GM21447 (cell line): ENCODE data around the gene INPP4B.

Experiments used
- ATAC-seq: cut with Tn5 transposase; IDR thresholded peaks from one replicate; pipeline ENCODE4 v1.9.1; 2021; ENCODE audit not compliant: unreplicated experiment

The INPP4B gene

GRCh38 chr4:142322996-142323395 is 523.1 kb downstream of the INPP4B start:
- ATAC-seq: no peak

DNA sequence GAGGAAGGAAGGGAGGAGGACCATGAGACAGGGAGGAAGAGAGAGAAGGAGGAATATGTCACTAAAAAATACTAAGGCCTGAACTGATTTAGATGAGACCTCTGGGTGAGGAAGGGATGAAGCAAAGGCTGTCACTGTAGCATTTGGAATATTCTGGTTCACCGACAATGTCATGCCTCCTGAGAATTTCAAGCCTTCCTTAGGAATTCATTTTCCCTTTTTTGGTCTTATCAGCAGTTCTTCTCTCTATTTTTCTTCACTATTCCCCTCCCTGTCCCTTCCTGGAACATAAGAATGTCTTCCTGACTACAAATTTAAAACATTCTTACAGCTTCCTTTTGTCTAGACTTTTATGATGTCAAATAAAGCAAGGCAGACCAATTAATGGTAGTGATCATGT is 527.8 kb downstream of the INPP4B start:
- ATAC-seq: no peak

- no peak for ATAC-seq
Measured at GRCh38 chr4:142316913-142317312, 529.2 kb downstream of the INPP4B start.

GRCh38 chr4:142316025-142316424 is 530.1 kb downstream of the INPP4B start:
- no peak for ATAC-seq

- ATAC-seq: no peak
Measured at GRCh38 chr4:142314686-142315085, 531.4 kb downstream of the INPP4B start.

DNA sequence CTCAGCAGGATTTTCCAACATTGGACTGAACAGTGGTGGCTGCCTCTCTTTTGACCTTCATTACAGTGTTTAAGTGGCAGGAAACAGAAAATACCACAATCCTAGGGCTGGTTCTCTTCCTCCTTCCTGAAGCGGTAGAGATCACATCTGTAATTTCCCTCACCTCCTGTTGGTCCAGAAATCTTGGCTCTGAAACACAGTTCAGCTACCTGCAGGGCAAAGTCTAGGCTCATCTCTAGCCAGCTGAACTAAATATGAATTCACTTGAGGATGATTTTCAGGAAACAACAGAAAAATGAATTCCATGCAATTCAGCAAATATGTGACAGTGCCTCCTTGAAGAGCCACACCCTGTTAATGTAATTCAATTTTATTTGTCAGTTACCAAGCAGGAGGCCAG is 531.9 kb downstream of the INPP4B start:
- no peak for ATAC-seq

DNA sequence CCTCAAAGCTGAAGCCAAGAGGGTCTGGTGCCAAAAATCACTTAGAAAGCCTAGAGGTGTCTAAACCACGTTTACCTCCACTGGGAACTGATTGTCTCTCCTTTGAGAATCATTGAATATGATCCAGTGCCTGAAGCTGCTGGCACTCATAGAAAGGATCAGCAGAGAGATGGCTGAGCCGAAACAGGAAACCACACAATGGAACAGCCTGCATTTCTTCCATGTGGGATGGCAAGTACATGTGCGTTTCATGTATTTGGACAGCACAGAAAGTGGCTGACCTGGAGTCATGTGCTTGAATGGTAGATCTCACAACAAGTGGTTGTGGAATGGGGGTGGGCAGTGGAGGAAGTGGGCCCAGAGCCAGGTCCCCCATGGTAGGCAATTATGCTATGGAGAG is 533.7 kb downstream of the INPP4B start:
- no peak for ATAC-seq

GRCh38 chr4:142311916-142312315 is 534.2 kb downstream of the INPP4B start:
- ATAC-seq: no peak

- ATAC-seq: no peak
Measured at GRCh38 chr4:142309772-142310171, 536.3 kb downstream of the INPP4B start.

DNA sequence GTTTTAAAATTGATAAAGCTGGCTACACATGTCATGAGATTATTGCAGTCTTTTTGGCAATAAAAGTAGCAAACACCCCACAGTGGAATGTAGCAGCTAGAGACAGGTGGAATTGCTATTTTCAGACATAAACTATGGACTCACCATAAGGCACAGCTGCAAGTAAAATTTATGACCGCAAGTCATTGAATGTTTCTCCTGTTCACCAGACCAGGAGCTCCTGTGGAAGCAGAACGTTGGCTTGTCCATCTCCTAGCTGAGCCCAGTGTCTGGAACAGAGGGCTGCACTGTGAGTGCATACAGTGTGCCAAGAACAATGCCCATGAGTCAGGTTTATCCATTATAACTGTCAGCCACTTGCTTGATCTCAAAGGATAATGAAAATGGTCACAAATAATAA is 538.2 kb downstream of the INPP4B start:
- ATAC-seq: no peak

GRCh38 chr4:142297313-142297712 is 548.8 kb downstream of the INPP4B start:
- no peak for ATAC-seq

DNA sequence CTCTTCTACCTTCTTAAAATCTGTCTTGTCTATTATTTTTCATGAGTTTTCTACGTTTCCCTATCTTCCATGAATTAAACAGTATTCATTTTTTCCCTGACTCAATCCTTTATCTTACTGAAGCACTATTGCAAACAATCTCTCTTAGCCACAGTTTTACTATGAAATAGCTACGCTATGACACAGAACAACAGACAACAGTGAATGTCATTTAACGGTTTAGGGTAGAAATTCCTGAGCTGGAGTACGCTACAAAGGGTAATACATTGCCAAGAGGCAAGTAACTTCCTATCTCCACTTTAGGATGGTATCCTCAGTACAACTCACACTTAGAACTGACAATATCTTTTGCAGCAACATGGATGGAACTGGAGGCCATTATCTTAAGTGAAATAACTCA is 552.6 kb downstream of the INPP4B start:
- ATAC-seq: no peak

DNA sequence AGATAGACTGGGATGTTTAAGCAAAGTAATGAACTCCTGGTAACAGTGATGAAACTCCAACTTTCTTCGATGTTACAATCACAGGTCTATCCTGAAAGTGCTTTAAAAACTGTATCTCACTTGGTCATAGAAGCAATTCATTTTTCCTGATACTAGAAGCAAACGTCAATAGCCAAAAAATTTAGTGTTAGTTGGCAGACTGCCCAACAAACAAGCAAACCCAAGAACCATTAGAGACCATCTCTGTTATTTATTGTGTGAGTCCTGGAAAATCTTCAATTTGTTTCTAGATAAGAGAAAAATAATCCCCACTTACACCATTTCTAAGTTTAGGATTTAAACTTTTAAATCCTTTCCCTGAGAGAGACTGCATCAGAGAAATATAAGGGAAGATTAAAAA is 553.9 kb downstream of the INPP4B start:
- ATAC-seq: no peak

- no peak for ATAC-seq
Measured at GRCh38 chr4:142291299-142292050, 554.6 kb downstream of the INPP4B start.

- ATAC-seq: no peak
Measured at GRCh38 chr4:142287371-142287770, 558.7 kb downstream of the INPP4B start.

- ATAC-seq: no peak
Measured at GRCh38 chr4:142285222-142285583, 560.9 kb downstream of the INPP4B start.

DNA sequence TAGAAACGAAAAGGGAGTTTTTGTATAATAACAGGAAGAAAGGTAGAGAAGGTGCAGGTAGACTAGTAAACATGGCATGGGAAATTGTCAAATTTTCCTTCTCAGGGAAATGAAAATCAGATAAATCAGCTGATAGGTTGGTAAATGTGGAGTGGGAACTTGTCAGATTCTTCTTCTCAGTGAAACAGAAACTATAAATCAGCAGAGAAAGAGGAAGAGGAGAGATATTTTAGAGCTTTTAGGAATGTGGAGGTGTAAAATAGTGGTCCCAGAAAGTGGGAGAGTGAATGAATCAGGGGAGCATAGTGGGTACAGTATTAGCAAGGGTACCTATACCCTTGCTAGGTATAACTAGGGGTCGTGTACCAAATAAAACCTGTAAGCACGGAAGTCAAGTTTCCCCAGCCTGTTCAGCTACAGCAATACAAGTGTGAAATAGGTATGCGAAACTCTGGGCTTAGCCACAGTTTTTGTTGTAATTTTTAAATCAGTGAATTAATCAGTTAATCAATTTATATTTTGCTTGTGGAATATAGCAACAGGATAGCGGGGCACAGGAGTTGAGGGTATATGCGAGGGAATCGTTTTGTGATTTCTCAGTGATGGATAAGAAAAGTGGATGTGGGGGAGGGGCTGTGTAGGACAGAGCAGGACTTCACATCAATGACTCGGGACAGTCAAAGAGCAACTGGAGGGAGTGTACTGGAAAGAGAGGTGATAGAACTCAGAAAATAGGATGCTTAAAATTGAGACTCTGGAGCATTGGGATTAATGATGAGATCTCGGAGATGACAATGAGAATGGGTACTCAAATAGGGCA is 561.5 kb downstream of the INPP4B start:
- ATAC-seq: no peak

DNA sequence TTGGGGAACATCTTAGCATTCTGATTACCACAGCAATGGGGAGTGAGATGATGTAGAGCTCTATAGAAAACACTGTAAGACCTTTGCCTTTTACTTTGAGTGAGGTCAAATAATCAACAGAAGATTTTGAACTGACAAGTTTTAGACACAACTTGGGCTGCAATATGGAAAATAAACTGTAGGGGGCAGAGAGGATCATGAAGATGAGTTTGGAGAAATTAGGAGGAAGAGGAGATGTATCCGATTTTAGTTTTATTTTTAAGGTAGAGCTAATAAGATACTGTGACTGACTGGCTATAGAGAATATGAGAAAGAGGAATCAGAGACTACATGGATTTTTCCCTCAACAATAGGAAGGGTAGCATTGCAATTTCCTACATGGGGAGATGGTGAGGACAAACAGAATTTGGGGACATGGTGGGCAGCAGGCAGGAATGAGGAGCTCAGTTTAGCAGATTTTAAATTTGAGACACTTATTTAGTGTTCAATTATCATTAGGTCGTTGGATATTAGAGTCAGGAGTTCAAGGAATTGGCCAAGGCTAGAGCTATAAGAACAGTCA is 563.1 kb downstream of the INPP4B start:
- no peak for ATAC-seq

DNA sequence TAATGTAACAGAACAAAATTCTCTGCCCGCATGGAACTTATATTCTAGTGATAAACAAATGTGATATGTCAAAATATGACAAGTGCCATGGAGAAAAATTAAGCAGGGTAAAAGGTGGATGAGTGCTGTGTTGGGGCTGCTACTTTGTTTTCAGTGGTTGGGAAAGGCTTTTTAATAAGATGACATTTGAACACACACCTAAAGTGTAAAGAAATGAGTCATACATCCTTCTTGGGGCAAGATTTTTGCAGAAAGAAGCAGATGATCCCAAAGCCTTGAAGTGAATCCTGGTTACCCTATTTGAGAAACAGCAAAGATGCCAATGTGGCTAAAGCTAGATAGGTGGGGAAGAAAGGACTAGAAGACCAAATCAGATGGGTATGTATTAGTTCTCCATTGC is 564.1 kb downstream of the INPP4B start:
- ATAC-seq: no peak

- no peak for ATAC-seq
Measured at GRCh38 chr4:142278663-142279062, 567.4 kb downstream of the INPP4B start.

- ATAC-seq: no peak
Measured at GRCh38 chr4:142278171-142278570, 567.9 kb downstream of the INPP4B start.

GRCh38 chr4:142274137-142274536 is 572.0 kb downstream of the INPP4B start:
- ATAC-seq: no peak
